ENCODE measurements around the gene STRN3. TPM values are rescaled to one million over a fixed set of nuclear protein-coding genes. Genes with fewer than 3 reads are reported as not detected.
A peak's percentile ranks its signal among the peaks of the same experiment; 100 is the strongest.

Gene STRN3
- total RNA-seq, 1 experiment from 2014 or later: 52.1 TPM

- H3K4me1 Mint-ChIP-seq: peaks cover 14 to 15% of the 10 kb centered on the region in 2 experiments
- Histone ChIP-seq H3K27me3 (ENCODE audit: insufficient read depth, low read length) (no peaks in the 10 kb centered on the region), H3K4me1 (ENCODE audit: insufficient read depth, low read length) (peaks cover 3% of the 10 kb centered on the region; the same call in 1 of the 2 replicates), H4K5ac (ENCODE audit: insufficient read length, low read depth, low read length) (no peak overlapping the region), H3K4me2 (ENCODE audit: insufficient read depth, insufficient read length, low read length) (no peak overlapping the region), H2AFZ (ENCODE audit: low read length) (no peak overlapping the region), H2BK5ac (ENCODE audit: insufficient read length, low read length) (no peak overlapping the region), H2BK20ac (ENCODE audit: low read depth, low read length, poor library complexity, severe bottlenecking) (no peak overlapping the region), H3K23me2 (ENCODE audit: insufficient read length, low read depth, low read length, poor library complexity, severe bottlenecking) (no peaks in the 10 kb centered on the region), H3K79me1 (ENCODE audit: insufficient read depth, low read depth, low read length, poor library complexity, severe bottlenecking) (no peaks in the 10 kb centered on the region), H2BK15ac (ENCODE audit: low read depth, low read length) (no peak overlapping the region), H3K4ac (ENCODE audit: low read depth, low read length) (no peak overlapping the region), H2BK12ac (ENCODE audit: insufficient read length, low read depth, low read length) (no peak overlapping the region), H2BK120ac (ENCODE audit: low read depth, low read length, poor library complexity, severe bottlenecking) (no peak overlapping the region), H2AK5ac (ENCODE audit: insufficient read length, low read length) (no peak overlapping the region), H3K9me3 (ENCODE audit: control insufficient read depth, low read depth, low read length) (no peaks in the 10 kb centered on the region), H3K18ac (ENCODE audit: insufficient read length, low read depth, low read length) (no peak overlapping the region), H3T11ph (ENCODE audit: low read length) (no peak overlapping the region), H4K91ac (ENCODE audit: insufficient read length, low read depth, low read length) (no peak overlapping the region), H3K56ac (ENCODE audit: insufficient read length, low read depth, low read length) (no peak overlapping the region), H4K20me1 (ENCODE audit: control insufficient read depth, insufficient read depth, insufficient read length) (no peaks in the 10 kb centered on the region), H3K9ac (ENCODE audit: extremely low read depth, insufficient read length, low read length) (no peak overlapping the region), H3K23ac (ENCODE audit: insufficient read length, low read depth, low read length) (no peak overlapping the region), H4K8ac (replicated peaks; ENCODE audit: insufficient read length, low read depth, low read length) (no peak overlapping the region), H3K14ac (ENCODE audit: insufficient read depth, low read length) (no peak overlapping the region), H3K27ac (ENCODE audit: insufficient read length, low read depth, low read length) (no peak overlapping the region), H3K79me2 (ENCODE audit: insufficient read depth, low read length) (no peaks in the 10 kb centered on the region; the same call in 1 of the 2 replicates)
- no peaks in the 10 kb centered on the region for H3K9me3 Mint-ChIP-seq
- H3K4me3 Mint-ChIP-seq: no peak overlapping the region
- peak overlapping the region in 1 of 3 experiments; percentile 33; a peak in 2 of 7 replicates for H3K27ac Mint-ChIP-seq
- peaks cover 14 to 57% (median 46%) of the 10 kb centered on the region in 3 experiments for H3K36me3 Mint-ChIP-seq (ENCODE audit: insufficient read depth in 1 of 3, low read depth in 3 of 3)
- no CpG with 5 or more reads among the region's 4 CpGs for WGBS (ENCODE audit: extremely low coverage, insufficient read length, low lambda C conversion rate)
- TF ChIP-seq CTCF (conservative IDR thresholded peaks at IDR 0.05): no peak
- no peaks in the 10 kb centered on the region for H3K27me3 Mint-ChIP-seq (ENCODE audit: low read depth)
- DNase-seq: no peak
Measured at GRCh38 chr14:30943694-30944093, 82.5 kb downstream of the STRN3 start.

All from H9 (cell line).